Superior temporal gyrus (tissue), 1 donor: ENCODE results near the gene SPNS1.
"Not testable (repeated sequence)": the region's sequence is repeated elsewhere in the genome, so short reads cannot be mapped to it uniquely, and the experiment has no call there.

Source experiments
- DNase-seq: peaks from one replicate; pipeline ENCODE4 v3.0.0-alpha.2; 2016; ENCODE audit errors: extremely low spot score

SPNS1 gene

DNA sequence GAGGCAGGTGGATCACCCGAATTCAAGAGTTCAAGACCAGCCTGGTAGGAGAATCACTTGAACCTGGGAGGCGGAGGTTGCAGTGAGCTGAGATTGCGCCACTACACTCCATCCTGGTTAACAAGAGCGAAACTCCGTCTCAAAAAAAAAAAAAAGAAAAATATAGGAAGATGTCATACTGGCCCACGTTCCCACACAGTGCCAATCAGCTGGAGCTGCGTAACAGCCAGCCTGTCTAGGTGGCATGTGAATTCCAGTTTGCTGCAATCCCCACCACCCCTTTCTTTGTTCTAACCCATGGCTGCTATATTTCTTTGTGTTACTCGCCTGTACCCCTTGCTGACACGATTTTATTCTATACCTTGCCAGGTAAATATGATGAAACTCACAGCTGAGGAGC is 16.4 kb upstream of the SPNS1 start:
- DNase-seq: no peak

DNA sequence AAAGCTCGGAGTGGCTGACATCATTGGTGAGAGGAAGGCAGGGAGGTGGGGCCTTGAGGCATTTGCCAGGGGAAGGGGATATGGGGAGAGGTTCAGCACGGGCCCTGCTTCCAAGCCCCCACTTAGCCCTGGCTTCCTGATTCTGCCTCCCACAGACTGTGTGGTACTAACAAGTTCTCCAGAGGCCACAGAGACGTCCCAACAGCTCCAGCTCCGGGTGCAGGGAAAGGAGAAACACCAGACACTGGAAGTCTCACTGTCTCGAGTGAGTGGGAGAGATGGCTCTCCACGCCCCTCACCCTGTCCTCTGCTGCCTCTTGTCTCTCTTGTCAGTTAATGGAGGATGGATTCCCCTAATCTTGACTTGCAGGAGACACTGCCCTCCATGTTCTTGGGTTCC is 15.7 kb upstream of the SPNS1 start:
- no peak for DNase-seq

DNA sequence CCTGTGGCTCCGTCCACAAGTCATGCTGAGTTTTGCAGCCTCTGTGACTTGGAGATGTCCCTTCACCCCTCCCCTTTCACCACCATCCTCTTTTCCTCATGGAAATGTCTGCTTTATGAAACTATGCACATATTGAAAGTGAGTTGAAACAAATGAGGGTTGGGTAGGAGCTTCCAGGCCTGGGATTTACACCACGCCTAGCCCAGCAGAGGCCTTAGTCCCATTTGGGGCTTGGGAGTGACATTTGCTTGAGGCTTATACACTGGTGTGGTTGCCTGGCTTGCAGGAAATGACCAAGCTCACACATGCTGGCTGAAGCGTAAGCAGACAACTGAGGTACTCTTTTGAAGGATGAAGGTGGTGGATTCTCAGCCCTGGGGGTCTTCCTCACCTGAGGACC is 10.5 kb upstream of the SPNS1 start:
- DNase-seq: no peak

DNA sequence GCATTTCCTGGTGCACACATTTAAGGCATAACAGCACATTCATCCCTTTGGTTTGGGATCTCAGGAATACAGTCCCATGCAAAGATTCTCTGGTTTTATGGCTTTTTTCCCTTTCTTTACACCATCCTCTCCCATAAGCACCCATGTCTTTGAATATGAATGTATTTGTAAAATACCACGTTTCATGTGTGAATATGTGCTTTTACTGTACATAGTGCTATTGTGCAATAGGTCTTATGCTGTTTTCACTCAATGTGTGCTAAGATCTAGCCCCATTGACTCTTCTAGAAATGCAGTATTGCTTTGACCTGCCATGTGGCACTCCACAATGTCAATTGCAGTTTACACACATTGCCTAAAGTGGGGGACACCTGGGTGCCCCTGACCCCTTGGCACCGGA is 10.1 kb upstream of the SPNS1 start:
- no peak for DNase-seq

DNA sequence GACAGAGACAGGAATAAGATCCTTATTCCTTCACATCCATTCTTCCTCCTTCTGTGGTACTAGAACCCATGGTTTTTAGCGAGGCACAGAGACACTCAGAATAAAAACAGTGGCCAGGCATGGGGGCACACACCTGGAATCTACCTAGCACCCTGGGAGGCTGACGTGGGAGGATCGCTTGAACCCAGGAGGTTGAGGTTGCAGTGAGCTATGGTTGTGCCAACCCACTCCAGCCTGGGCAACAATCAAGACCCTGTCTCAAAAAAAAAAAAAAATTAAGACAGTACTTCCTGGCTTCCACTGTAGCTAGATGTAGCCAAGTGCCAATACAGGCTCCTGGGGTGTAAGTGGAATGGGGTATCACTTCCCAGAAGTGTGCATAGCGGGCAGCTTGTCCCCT is 7.4 kb upstream of the SPNS1 start:
- no peak for DNase-seq

DNA sequence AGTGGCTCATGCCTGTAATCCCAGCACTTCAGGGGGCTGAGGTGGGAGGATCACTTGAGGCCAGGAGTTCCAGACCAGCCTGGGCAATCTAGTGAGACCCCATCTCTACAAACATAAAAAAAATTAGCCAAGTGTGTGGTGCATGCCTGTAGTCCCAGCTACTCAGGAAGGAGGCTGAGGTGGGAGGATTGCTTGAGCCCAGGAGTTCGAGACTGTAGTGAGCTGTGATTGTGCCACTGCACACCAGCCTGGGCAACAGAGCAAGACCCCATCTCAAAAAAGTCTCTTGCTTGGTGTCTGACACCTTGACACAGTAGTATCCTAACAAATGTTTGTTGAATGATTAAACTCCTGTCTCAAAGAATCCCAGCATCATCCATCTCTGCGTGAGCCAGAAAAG is 4.9 kb upstream of the SPNS1 start:
- not testable (repeated sequence) for DNase-seq

DNA sequence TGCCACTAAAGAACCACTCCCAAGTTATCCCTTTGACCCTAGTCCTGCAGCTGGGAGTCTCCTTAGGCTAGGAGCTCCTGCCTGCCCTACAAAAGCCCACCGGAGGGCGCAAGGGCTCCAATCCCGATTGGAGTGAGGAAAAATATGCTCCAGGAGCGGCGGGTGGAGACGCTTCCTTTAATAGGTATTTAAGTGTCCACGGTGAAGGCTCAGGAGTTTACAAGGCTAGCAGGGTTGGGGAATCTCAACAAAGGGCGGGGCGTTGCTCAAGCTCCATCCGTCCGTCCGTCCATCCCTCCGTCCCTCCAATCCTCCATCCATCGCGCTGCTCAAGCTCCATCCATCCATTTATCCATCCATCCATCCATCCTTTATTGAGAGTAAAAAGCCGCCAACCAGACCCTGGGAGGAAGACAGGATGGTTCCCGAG is 556 bp upstream of the SPNS1 start:
- DNase-seq: peak; percentile 75

DNA sequence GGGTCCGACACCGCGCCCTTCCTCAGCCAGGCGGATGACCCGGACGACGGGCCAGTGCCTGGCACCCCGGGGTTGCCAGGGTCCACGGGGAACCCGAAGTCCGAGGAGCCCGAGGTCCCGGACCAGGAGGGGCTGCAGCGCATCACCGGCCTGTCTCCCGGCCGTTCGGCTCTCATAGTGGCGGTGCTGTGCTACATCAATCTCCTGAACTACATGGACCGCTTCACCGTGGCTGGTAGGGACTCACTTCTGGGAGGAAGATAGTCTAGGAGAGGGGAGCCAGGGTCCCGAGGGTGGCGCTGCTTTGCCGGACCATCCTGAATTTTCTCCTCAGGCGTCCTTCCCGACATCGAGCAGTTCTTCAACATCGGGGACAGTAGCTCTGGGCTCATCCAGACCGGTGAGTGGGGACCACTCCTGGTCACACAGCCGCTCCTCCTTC is 601 bp downstream of the SPNS1 start:
- DNase-seq: no peak

DNA sequence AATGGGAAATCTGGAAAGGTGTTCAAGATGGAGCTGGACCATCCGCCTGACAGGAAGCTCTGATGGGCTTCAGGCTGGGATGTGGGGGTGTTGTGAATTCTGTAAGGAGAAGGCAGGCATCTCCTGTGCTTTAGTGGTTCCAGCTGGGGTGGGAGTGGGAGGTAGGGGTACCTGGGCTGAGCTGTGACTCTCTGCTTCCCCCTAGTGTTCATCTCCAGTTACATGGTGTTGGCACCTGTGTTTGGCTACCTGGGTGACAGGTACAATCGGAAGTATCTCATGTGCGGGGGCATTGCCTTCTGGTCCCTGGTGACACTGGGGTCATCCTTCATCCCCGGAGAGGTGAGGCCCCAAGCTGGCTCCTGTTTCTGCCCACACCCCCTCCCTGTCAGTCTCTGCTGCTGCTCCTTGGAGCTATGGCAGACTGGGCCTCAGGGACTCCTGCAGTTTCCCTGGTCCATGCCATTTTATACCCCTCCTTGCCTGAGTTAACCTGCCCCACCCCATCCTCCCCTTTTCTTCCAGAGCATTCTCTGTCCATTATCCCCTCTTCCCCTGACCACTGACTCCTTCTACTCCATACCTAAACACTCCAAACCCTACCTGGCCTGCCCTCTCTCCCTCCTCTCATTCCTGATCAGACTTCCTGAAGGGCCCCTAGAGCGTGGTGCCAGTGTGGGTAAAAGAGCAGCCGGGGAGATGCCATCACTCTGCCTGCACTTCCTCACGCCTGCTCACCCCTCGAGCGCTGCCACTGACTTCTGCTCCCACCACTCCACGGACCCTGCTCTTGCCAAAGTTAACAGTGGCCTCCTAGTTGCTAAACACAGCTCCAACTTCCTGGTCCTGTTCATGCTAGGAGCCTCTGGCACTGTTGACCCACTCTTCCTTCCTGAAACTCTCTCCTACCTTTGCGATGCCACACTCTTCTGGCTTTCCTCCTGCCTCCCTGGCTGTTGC is 3.4 kb downstream of the SPNS1 start:
- DNase-seq: no peak

DNA sequence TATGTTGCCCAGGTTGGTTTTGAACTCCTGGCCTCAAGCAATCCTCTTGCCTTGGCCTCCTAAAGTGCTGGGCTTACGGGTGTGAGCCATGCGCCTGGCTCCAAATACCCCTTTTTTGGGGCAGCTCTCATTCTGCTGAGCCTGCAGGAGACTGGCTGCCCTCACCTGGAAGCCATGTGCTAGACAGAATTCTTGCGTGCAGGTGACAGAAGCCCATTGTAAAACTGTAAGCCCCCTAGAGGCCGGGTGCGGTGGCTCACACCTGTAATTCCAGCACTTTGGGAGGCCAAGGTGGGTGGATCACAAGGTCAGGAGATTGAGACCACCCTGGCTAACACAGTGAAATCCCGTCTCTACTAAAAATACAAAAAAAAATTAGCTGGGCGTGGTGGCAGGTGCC is 5.8 kb downstream of the SPNS1 start:
- not testable (repeated sequence) for DNase-seq

DNA sequence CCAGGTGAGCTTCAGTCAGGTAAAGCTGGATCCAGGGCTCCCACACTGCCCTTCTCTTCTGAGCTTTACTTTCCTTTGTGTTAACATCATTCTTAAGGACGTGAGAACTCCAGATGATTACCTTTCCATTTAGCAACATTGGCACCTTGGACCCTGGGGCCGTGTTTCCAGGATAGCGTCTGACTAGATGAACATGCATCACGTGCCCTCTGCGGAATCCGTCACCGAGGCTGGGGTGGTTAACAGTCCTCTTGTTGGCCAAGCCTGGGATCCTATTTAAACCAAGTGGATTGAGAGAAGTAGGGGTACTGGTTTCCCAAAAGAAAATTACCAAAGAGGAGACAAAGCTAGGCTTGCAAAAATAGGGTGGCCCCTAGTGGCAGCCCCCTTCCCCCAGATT is 6.4 kb downstream of the SPNS1 start:
- no peak for DNase-seq

DNA sequence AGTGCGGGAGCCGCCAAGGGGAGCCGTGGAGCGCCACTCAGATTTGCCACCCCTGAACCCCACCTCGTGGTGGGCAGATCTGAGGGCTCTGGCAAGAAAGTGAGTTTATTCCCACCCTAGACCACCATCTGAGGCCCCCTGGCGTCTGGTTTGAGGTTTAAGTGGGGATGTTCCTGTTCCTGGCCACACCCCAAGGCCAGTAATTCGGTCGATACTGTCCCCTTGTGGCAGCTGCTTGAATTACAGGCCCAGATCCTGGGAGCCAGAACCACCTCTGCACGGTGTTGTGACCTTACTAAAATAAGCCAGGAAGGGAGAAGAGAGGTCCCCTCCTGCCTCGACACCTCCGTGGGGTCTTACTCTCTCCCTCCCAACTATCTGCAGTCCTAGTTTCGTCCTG is 6.9 kb downstream of the SPNS1 start:
- no peak for DNase-seq

DNA sequence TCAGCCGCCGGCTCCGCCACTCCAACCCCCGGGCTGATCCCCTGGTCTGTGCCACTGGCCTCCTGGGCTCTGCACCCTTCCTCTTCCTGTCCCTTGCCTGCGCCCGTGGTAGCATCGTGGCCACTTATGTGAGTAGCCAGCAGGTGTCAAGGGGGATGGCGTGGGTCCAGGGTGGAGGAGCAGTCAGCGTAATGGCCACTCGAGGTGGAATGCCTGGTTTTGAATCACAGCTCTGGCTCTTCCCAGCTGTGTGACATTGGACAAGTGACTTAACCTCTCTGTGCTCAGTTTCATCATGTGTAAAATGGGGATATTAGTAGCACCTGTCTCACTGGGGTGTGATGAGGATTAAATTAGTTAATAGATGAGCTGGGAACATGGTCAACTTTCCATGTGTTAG is 7.8 kb downstream of the SPNS1 start:
- no peak for DNase-seq

DNA sequence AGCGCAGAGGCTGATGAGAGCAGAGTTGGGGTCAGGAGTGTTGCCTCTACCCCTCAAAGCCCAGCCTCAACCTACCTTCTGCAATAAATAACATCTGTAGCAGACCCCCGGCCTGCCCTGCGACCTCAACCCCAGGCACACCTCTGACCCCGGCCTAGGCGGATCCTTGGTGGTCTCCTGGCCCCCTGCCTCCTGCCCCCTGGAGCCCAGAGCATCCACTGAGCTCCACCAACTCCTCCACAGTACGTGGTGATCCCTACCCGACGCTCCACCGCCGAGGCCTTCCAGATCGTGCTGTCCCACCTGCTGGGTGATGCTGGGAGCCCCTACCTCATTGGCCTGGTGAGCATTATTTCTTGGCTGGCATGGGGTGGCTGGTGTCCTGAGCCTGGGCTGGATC is 8.4 kb downstream of the SPNS1 start:
- no peak for DNase-seq

DNA sequence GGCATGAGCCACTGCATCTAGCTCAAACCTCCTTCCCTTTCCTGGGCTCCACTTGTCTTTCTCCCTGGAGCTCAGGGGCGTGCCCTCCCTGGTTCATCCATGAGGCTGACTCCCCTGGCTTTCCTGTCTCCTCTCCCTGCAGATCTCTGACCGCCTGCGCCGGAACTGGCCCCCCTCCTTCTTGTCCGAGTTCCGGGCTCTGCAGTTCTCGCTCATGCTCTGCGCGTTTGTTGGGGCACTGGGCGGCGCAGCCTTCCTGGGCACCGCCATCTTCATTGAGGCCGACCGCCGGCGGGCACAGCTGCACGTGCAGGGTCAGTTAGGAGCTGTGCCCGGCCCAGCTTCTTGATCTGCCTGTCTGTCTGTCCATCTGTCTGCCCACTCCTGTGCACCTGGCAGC is 9.1 kb downstream of the SPNS1 start:
- no peak for DNase-seq

DNA sequence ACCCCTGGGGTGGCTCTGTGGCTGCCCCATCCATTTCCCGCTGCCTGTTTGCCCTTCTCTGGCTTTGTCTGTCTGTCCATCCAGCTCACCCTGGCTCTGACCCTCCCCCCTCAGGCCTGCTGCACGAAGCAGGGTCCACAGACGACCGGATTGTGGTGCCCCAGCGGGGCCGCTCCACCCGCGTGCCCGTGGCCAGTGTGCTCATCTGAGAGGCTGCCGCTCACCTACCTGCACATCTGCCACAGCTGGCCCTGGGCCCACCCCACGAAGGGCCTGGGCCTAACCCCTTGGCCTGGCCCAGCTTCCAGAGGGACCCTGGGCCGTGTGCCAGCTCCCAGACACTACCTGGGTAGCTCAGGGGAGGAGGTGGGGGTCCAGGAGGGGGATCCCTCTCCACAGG is 9.5 kb downstream of the SPNS1 start:
- no peak for DNase-seq

DNA sequence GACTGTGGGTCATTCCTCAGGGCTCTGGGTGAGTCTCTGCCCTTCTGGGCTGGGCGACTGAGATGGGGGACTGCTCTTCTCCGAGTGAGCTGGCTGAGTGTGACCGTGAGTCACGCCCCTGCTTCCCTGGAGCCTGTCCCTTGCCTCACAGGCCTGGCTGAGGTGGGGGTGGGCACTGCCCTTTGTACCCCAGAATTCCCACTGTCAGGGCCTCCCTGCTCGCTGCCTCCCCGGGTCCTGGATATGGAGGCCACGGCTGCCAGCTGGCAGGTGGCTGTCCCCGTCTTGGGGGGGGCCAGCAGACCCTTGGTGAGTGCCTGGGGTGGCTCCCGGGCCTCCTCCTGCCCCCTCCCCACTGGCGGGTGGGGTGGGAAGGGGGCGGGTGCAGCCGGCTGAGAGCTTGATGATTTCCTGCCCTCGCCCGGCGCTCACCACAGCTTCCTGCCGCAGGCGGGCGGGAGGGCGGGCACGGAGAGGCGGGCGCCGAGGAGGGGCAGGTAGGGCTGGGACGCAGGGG is 10.1 kb downstream of the SPNS1 start, which contains the start of gene LAT:
TSS of gene LAT (plus strand) at position 434 of the 517 bp plus-strand sequence. CDS start 366 bp downstream, outside the sequence.
- DNase-seq: no peak

DNA sequence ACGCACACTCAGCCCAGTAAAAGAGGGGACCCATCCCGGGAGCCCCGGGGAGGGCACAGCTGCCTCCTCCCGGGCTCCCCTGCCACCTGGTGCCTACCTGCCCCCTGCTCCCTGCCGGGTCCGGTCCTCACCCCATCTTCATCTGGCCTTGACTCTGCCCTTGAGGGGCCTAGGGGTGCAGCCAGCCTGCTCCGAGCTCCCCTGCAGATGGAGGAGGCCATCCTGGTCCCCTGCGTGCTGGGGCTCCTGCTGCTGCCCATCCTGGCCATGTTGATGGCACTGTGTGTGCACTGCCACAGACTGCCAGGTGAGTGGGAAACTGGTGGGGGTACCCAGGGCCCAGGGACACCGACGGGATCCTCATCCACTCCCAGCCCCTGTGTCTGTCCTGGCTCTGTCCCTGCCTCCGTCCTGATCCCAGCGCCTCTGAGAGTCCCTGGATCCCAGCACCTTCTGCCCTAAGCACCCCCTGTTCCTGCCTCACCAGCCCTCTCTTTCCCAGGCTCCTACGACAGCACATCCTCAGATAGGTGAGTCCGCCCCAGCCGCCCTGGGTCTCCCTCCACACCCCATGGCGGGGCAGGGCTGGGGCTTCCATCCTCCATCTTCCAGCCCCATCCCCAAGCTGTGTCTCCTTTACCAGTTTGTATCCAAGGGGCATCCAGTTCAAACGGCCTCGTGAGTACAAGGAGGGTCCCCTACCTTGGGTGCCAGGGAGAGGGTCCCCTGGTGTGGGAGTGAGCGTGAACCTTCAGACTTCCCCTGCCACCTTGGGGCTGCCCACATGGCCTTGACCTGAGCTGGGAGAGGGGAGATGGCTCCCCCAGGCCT is 10.8 kb downstream of the SPNS1 start:
- DNase-seq: no peak

DNA sequence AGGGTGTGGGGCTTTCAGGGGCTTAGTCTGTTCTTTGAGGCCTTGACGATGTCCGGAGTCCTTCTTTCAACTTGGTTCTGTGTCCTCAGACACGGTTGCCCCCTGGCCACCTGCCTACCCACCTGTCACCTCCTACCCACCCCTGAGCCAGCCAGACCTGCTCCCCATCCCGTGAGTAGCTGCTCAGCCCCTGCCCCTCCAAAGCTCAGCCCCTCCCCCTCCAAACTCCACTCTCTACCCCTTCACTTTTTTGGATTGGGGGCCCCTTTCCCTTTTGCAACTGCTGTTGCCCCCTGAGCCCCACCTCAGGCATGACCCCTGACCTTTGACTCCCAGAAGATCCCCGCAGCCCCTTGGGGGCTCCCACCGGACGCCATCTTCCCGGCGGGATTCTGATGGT is 11.5 kb downstream of the SPNS1 start:
- DNase-seq: no peak

DNA sequence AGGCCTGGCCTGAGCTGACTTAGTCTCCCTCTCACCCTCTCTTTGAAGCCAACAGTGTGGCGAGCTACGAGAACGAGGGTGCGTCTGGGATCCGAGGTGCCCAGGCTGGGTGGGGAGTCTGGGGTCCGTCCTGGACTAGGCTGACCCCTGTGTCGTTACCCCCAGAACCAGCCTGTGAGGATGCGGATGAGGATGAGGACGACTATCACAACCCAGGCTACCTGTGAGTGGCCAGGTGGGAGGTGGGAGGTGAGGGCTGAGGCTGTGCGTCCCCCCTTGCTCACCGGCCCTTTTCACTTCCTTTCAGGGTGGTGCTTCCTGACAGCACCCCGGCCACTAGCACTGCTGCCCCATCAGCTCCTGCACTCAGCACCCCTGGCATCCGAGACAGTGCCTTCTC is 11.9 kb downstream of the SPNS1 start:
- no peak for DNase-seq

DNA sequence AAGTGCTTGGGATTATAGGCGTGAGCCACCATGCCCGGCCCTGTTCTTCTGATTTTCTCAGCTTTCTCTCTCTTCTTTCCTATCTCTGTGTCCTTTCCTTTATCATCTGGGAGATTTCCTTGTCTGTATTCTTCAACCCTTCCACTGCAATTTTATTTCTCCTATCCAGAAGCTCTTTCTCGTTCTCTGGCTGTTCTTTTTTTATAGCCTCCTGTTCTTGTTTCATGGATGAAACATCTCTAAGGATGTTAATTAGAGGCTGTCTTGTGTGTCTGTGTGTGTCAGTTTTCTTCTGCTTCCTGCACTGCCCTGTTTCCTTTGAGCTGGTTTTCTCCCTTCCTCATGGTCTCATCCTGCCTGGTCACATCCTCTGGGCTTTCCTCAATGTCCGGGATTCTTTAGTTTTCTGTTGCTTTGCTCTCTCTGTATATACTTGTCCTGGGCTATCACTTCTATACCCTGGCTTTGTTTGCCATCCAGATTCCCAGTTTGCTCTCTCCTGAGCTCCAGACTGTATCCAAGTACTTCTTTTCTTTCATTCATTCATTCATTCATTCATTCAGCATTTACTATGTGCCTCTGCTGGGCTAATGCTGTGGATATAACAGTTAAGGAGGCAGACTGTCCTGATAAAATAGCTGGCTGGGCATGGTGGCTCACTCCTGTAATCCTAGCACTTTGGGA is 12.7 kb downstream of the SPNS1 start:
- DNase-seq: no peak

DNA sequence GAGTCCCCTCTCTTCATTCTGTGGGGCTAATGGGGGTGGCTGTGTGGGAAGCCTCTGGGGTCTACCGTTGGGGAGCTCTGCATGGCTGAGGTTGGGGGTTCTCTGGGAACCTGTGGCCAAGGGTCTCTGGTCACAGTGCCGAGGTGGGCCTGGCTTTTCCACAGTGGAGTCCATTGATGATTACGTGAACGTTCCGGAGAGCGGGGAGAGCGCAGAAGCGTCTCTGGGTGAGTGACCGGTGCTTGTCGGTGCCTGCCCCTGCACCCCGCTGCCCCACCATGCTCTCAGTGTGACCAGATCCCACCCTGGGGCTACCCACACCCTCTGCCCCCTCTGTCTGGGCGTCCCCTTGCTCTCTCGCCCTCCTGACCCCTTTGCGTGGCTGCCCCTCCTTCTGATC is 14.8 kb downstream of the SPNS1 start:
- no peak for DNase-seq
